Neural crest cell (in vitro differentiated cells): ENCODE measurements around the gene NOP16. TPM values are rescaled to one million over a fixed set of nuclear protein-coding genes. Genes with fewer than 3 reads are reported as not detected.

Experiments used
- DNase-seq: peaks from one replicate; pipeline ENCODE4 v3.0.0; 2021; ENCODE audit warnings: low read depth, mixed read lengths, low spot score
- H3K27ac Mint-ChIP-seq: one replicate; pipeline ENCODE4 v1.8.0; 2021; ENCODE audit warnings: mild to moderate bottlenecking, mixed read lengths; ENCODE audit not compliant: unreplicated experiment
- H3K27me3 Mint-ChIP-seq: 2 replicates; pipeline ENCODE4 v1.8.0; 2021; ENCODE audit warnings: low read depth, mild to moderate bottlenecking, mixed read lengths
- H3K36me3 Mint-ChIP-seq: 2 replicates; pipeline ENCODE4 v1.8.0; 2021; ENCODE audit warnings: low read depth, mild to moderate bottlenecking, mixed read lengths
- H3K4me1 Mint-ChIP-seq: 2 replicates; pipeline ENCODE4 v1.8.0; 2021; ENCODE audit warnings: mixed read lengths
- H3K4me3 Mint-ChIP-seq: one replicate; pipeline ENCODE4 v1.8.0; 2021; ENCODE audit warnings: mild to moderate bottlenecking, mixed read lengths
- H3K9me3 Mint-ChIP-seq: 2 replicates; pipeline ENCODE4 v1.8.0; 2021; ENCODE audit warnings: mixed read lengths
- total RNA-seq: library from RNA; stranded (reverse); gene quantifications from 2 replicates; pipeline ENCODE4 v1.2.1, GENCODE V29; 2021
- TF ChIP-seq, protein P1 (sequence below): fragments of 200-600 bp; sonication (generic); conservative IDR thresholded peaks from 2 replicates; pipeline ENCODE4 v1.5.0; 2021; ENCODE audit warnings: antibody characterized with exemption, mild to moderate bottlenecking

NOP16 gene
- total RNA-seq, 1 donor from 2014 or later: 40.9 TPM

- DNase-seq: no peak
- peaks cover 4% of the 10 kb centered on the region for H3K4me1 Mint-ChIP-seq
These were observed 38.5 kb upstream of the NOP16 start for GRCh38 chr5:176426876-176427275.

GRCh38 chr5:176425791-176426190 is 37.4 kb upstream of the NOP16 start:
- TF ChIP-seq, protein P1, sequence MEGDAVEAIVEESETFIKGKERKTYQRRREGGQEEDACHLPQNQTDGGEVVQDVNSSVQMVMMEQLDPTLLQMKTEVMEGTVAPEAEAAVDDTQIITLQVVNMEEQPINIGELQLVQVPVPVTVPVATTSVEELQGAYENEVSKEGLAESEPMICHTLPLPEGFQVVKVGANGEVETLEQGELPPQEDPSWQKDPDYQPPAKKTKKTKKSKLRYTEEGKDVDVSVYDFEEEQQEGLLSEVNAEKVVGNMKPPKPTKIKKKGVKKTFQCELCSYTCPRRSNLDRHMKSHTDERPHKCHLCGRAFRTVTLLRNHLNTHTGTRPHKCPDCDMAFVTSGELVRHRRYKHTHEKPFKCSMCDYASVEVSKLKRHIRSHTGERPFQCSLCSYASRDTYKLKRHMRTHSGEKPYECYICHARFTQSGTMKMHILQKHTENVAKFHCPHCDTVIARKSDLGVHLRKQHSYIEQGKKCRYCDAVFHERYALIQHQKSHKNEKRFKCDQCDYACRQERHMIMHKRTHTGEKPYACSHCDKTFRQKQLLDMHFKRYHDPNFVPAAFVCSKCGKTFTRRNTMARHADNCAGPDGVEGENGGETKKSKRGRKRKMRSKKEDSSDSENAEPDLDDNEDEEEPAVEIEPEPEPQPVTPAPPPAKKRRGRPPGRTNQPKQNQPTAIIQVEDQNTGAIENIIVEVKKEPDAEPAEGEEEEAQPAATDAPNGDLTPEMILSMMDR: no peak
- Mint-ChIP-seq H3K27me3 (peaks cover 18% of the 10 kb centered on the region), H3K4me1 (peaks cover 4% of the 10 kb centered on the region), H3K9me3 (no peaks in the 10 kb centered on the region), H3K36me3 (peaks cover 7% of the 10 kb centered on the region), H3K27ac (peak overlapping the region; percentile 67), H3K4me3 (no peak overlapping the region)
- no peak for DNase-seq

More at GRCh38 chr5:176426876-176427275, 38.5 kb upstream of the NOP16 start:
- no peak overlapping the region for H3K27ac Mint-ChIP-seq
- peaks cover 7% of the 10 kb centered on the region for H3K36me3 Mint-ChIP-seq
- peaks cover 11% of the 10 kb centered on the region for H3K27me3 Mint-ChIP-seq
- TF ChIP-seq, protein P1: no peak
- no peak overlapping the region for H3K4me3 Mint-ChIP-seq
- H3K9me3 Mint-ChIP-seq: no peaks in the 10 kb centered on the region

GRCh38 chr5:176425138-176425537 is 36.7 kb upstream of the NOP16 start:
- TF ChIP-seq, protein P1: no peak
- no peak overlapping the region for H3K27ac Mint-ChIP-seq
- no peak overlapping the region for H3K4me3 Mint-ChIP-seq
- peaks cover 24% of the 10 kb centered on the region for H3K27me3 Mint-ChIP-seq
- H3K4me1 Mint-ChIP-seq: peaks cover 4% of the 10 kb centered on the region
- H3K36me3 Mint-ChIP-seq: peaks cover 7% of the 10 kb centered on the region
- peaks cover 4% of the 10 kb centered on the region for H3K9me3 Mint-ChIP-seq
- DNase-seq: no peak

GRCh38 chr5:176424181-176424580 is 35.8 kb upstream of the NOP16 start:
- TF ChIP-seq, protein P1: no peak
- Mint-ChIP-seq H3K36me3 (peaks cover 7% of the 10 kb centered on the region), H3K4me1 (no peaks in the 10 kb centered on the region), H3K27me3 (peaks cover 24% of the 10 kb centered on the region), H3K9me3 (peaks cover 4% of the 10 kb centered on the region), H3K4me3 (no peak overlapping the region), H3K27ac (no peak overlapping the region)
- DNase-seq: no peak

DNA sequence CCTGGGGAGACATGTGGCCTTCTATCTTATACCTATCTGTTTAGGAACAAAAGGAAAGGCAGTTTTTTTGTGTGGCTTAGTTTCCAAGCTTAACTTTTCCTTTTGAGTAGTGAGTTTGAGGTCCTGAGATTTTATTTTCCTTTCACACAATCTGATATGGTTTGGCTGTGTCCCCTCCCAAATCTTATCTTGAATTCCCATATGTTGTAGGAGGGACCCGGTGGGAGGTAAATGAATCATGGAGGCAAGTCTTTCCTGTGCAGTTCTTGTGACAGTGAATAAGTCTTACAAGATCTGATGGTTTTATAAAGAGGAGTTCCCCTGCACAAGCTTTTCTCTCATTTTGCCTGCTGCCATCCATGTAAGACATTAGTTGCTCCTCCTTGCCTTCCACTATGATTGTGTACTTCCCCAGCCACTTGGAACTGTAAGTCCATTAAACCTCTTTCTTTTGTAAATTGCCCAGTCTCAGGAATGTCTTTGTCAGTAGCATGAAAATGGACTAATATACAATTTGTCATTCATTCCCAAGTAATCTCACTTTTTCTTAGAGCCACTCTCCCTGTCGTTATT is 32.7 kb upstream of the NOP16 start:
- DNase-seq: no peak
- peaks cover 7% of the 10 kb centered on the region for H3K36me3 Mint-ChIP-seq
- TF ChIP-seq, protein P1: no peak
- peaks cover 6% of the 10 kb centered on the region for H3K4me1 Mint-ChIP-seq
- no peak overlapping the region for H3K4me3 Mint-ChIP-seq
- no peak overlapping the region for H3K27ac Mint-ChIP-seq
- peaks cover 34% of the 10 kb centered on the region for H3K27me3 Mint-ChIP-seq
- H3K9me3 Mint-ChIP-seq: peaks cover 4% of the 10 kb centered on the region
